H9 (cell line): ENCODE data around the gene METTL16. TPM values are rescaled to one million over a fixed set of nuclear protein-coding genes. Genes with fewer than 3 reads are reported as not detected.

Experiments used
- DNase-seq: peaks from one replicate; pipeline ENCODE4 v3.0.0-alpha.2; 2017
- H2AFZ ChIP-seq: one replicate; pipeline ENCODE4 v1.6.1; 2013; ENCODE audit warnings: mild to moderate bottlenecking, low read length, control low read depth, moderate library complexity
- H2AK5ac ChIP-seq: 2 replicates; pipeline ENCODE4 v1.6.1; 2013; ENCODE audit warnings: low read length, control low read depth, mixed read lengths; ENCODE audit not compliant: insufficient read length
- H2BK120ac ChIP-seq: one replicate; pipeline ENCODE4 v1.6.1; 2013; ENCODE audit warnings: low read depth, mild to moderate bottlenecking, low read length, control low read depth, inconsistent platforms; ENCODE audit not compliant: poor library complexity, severe bottlenecking
- H2BK12ac ChIP-seq: 2 replicates; pipeline ENCODE4 v1.6.1; 2013; ENCODE audit warnings: low read length, control low read depth, mixed read lengths, low read depth; ENCODE audit not compliant: insufficient read length
- H2BK15ac ChIP-seq: 2 replicates; pipeline ENCODE4 v1.6.1; 2013; ENCODE audit warnings: low read depth, low read length, control low read depth
- H2BK20ac ChIP-seq: one replicate; pipeline ENCODE4 v1.6.1; 2013; ENCODE audit warnings: low read depth, mild to moderate bottlenecking, low read length, control low read depth, inconsistent platforms; ENCODE audit not compliant: poor library complexity, severe bottlenecking
- H2BK5ac ChIP-seq: 2 replicates; pipeline ENCODE4 v1.6.1; 2013; ENCODE audit warnings: low read length, control low read depth, mixed read lengths; ENCODE audit not compliant: insufficient read length
- H3K14ac ChIP-seq: 2 replicates; pipeline ENCODE4 v1.6.1; 2013; ENCODE audit warnings: low read length, control low read depth; ENCODE audit not compliant: insufficient read depth
- H3K18ac ChIP-seq: 2 replicates; pipeline ENCODE4 v1.6.1; 2013; ENCODE audit warnings: low read depth, mild to moderate bottlenecking, mixed read lengths, low read length, control low read depth; ENCODE audit not compliant: insufficient read length
- H3K23ac ChIP-seq: 2 replicates; pipeline ENCODE4 v1.6.1; 2013; ENCODE audit warnings: low read length, control low read depth, mixed read lengths, low read depth; ENCODE audit not compliant: insufficient read length
- H3K23me2 ChIP-seq: 2 replicates; pipeline ENCODE4 v1.6.1; 2013; ENCODE audit warnings: low read depth, mild to moderate bottlenecking, mixed read lengths, low read length, control low read depth; ENCODE audit not compliant: insufficient read length, poor library complexity, severe bottlenecking
- H3K27ac ChIP-seq: 2 replicates; pipeline ENCODE4 v1.5.1; 2013; ENCODE audit warnings: low read length, control low read depth, mixed read lengths, low read depth; ENCODE audit not compliant: insufficient read length
- H3K27me3 ChIP-seq: 2 replicates; pipeline ENCODE4 v1.6.1; 2013; ENCODE audit warnings: low read length, control low read depth, inconsistent platforms; ENCODE audit not compliant: insufficient read depth
- H3K4ac ChIP-seq: 2 replicates; pipeline ENCODE4 v1.6.1; 2013; ENCODE audit warnings: low read depth, mild to moderate bottlenecking, control low read depth, inconsistent platforms, low read length, moderate library complexity
- H3K4me1 ChIP-seq: 2 replicates; pipeline ENCODE4 v1.6.1; 2013; ENCODE audit warnings: low read length, control low read depth, inconsistent platforms; ENCODE audit not compliant: insufficient read depth
- H3K4me2 ChIP-seq: 2 replicates; pipeline ENCODE4 v1.6.1; 2013; ENCODE audit warnings: low read length, control low read depth, mixed read lengths; ENCODE audit not compliant: insufficient read length, insufficient read depth
- H3K56ac ChIP-seq: 2 replicates; pipeline ENCODE4 v1.6.1; 2013; ENCODE audit warnings: low read depth, mild to moderate bottlenecking, mixed read lengths, low read length, control low read depth; ENCODE audit not compliant: insufficient read length
- H3K79me1 ChIP-seq: 2 replicates; pipeline ENCODE4 v1.6.1; 2013; ENCODE audit warnings: low read depth, mild to moderate bottlenecking, moderate library complexity, low read length, control low read depth, inconsistent platforms; ENCODE audit not compliant: insufficient read depth, poor library complexity, severe bottlenecking
- H3K79me2 ChIP-seq: 2 replicates; pipeline ENCODE4 v1.6.1; 2013; ENCODE audit warnings: low read length, control low read depth, inconsistent platforms; ENCODE audit not compliant: insufficient read depth
- H3K9ac ChIP-seq: 2 replicates; pipeline ENCODE4 v1.6.1; 2013; ENCODE audit warnings: low read length, control low read depth, mixed read lengths; ENCODE audit not compliant: insufficient read length; ENCODE audit errors: extremely low read depth
- H3K9me3 ChIP-seq: one replicate; pipeline ENCODE4 v1.6.1; 2013; ENCODE audit warnings: low read depth, low read length, inconsistent platforms; ENCODE audit not compliant: control insufficient read depth
- H3T11ph ChIP-seq: one replicate; pipeline ENCODE4 v1.6.1; 2013; ENCODE audit warnings: mild to moderate bottlenecking, low read length, control low read depth, inconsistent platforms
- H4K20me1 ChIP-seq: one replicate; pipeline ENCODE4 v1.6.1; 2013; ENCODE audit not compliant: control insufficient read depth, insufficient read length, insufficient read depth
- H4K5ac ChIP-seq: 2 replicates; pipeline ENCODE4 v1.6.1; 2013; ENCODE audit warnings: low read depth, mild to moderate bottlenecking, mixed read lengths, low read length, control low read depth; ENCODE audit not compliant: insufficient read length
- H4K8ac ChIP-seq: replicated peaks from 2 replicates; pipeline ENCODE4 v1.6.1; 2013; ENCODE audit warnings: low read length, control low read depth, mixed read lengths, low read depth; ENCODE audit not compliant: insufficient read length
- H4K91ac ChIP-seq: 2 replicates; pipeline ENCODE4 v1.6.1; 2013; ENCODE audit warnings: low read depth, mild to moderate bottlenecking, moderate library complexity, mixed read lengths, low read length, control low read depth; ENCODE audit not compliant: insufficient read length
- H3K27ac Mint-ChIP-seq, 3 experiments: 2 replicates in 2 of 3; 3 replicates in 1 of 3; pipeline ENCODE4 v1.8.0; 2020 to 2021; ENCODE audit warnings: mixed read lengths in 3 of 3, mild to moderate bottlenecking in 1 of 3, moderate library complexity in 1 of 3
- H3K27me3 Mint-ChIP-seq: 2 replicates; pipeline ENCODE4 v1.8.0; 2021; ENCODE audit warnings: low read depth, mild to moderate bottlenecking, moderate library complexity, mixed read lengths
- H3K36me3 Mint-ChIP-seq, 3 experiments: 2 replicates in 2 of 3; 3 replicates in 1 of 3; pipeline ENCODE4 v1.8.0; 2020 to 2021; ENCODE audit warnings: low read depth in 3 of 3, mixed read lengths in 3 of 3; ENCODE audit not compliant: insufficient read depth in 1 of 3
- H3K4me1 Mint-ChIP-seq, 2 experiments: 2 replicates each; pipeline ENCODE4 v1.8.0; 2020; ENCODE audit warnings: mixed read lengths in 2 of 2
- H3K4me3 Mint-ChIP-seq, 2 experiments: 2 replicates in 1 of 2; 3 replicates in 1 of 2; pipeline ENCODE4 v1.8.0; 2020 to 2021; ENCODE audit warnings: mild to moderate bottlenecking in 2 of 2, mixed read lengths in 2 of 2, moderate library complexity in 1 of 2
- H3K9me3 Mint-ChIP-seq, 2 experiments: 2 replicates in 1 of 2; 3 replicates in 1 of 2; pipeline ENCODE4 v1.8.0; 2020; ENCODE audit warnings: mild to moderate bottlenecking in 2 of 2, mixed read lengths in 2 of 2, moderate library complexity in 1 of 2
- CTCF ChIP-seq: fragments of 200-600 bp; sonication (generic); conservative IDR thresholded peaks from 3 replicates; pipeline ENCODE4 v1.8.0; 2021; ENCODE audit warnings: antibody characterized with exemption, mild to moderate bottlenecking
- WGBS: extraction: QIAGEN DNeasy Blood & Tissue Kit; methylation state at CpG from one replicate; pipeline ENCODE4 v1.1.7; 2013; ENCODE audit warnings: missing lambda C conversion rate, low lambda C conversion rate, mixed read lengths; ENCODE audit not compliant: insufficient read length; ENCODE audit errors: extremely low coverage; 5-methylcytosine and 5-hydroxymethylcytosine counted together
- total RNA-seq: library from RNA; stranded (reverse); gene quantifications from 2 replicates; pipeline ENCODE4 v1.2.1, GENCODE V29; 2021

Gene METTL16
- total RNA-seq, 1 experiment from 2014 or later = 55.4 TPM

- peaks cover 3 to 37% (median 30%) of the 10 kb centered on the region in 3 experiments; a peak in 6 of 7 replicates for H3K36me3 Mint-ChIP-seq
- no peak overlapping the region for H4K5ac ChIP-seq
- no peak overlapping the region for H3K4me3 Mint-ChIP-seq
- H2BK15ac ChIP-seq = no peak overlapping the region
- H3K27me3 ChIP-seq = no peaks in the 10 kb centered on the region
- H3K14ac ChIP-seq = no peak overlapping the region
- no peaks in the 10 kb centered on the region for H3K9me3 Mint-ChIP-seq
- H2BK12ac ChIP-seq = no peak overlapping the region
- no peak overlapping the region for H2AK5ac ChIP-seq
- no peak overlapping the region for H4K8ac ChIP-seq
- no peak for DNase-seq
- no peaks in the 10 kb centered on the region for H3K79me2 ChIP-seq
- no peak overlapping the region for H3T11ph ChIP-seq
- H2BK20ac ChIP-seq = no peak overlapping the region
- H4K91ac ChIP-seq = no peak overlapping the region
- WGBS = no CpG with 5 or more reads among the region's 19 CpGs
- no peaks in the 10 kb centered on the region for H3K27me3 Mint-ChIP-seq
- no peak overlapping the region for H3K27ac Mint-ChIP-seq
- no peak overlapping the region for H3K56ac ChIP-seq
- peaks cover under 1 to 6% of the 10 kb centered on the region in 2 experiments; a peak in 2 of 4 replicates for H3K4me1 Mint-ChIP-seq
- H2BK120ac ChIP-seq = no peak overlapping the region
- H3K4ac ChIP-seq = no peak overlapping the region
- TF ChIP-seq CTCF = no peak
- H3K23ac ChIP-seq = no peak overlapping the region
- no peaks in the 10 kb centered on the region for H3K79me1 ChIP-seq
- H3K9ac ChIP-seq = no peak overlapping the region
- H2AFZ ChIP-seq = no peak overlapping the region
- H3K27ac ChIP-seq = no peak overlapping the region
- no peaks in the 10 kb centered on the region for H3K23me2 ChIP-seq
- H2BK5ac ChIP-seq = no peak overlapping the region
- no peaks in the 10 kb centered on the region for H4K20me1 ChIP-seq
- no peak overlapping the region for H3K4me2 ChIP-seq
- no peak overlapping the region for H3K18ac ChIP-seq
- no peaks in the 10 kb centered on the region for H3K4me1 ChIP-seq
- no peaks in the 10 kb centered on the region for H3K9me3 ChIP-seq
These were observed 136.3 kb downstream of the METTL16 start for GRCh38 chr17:2375406-2375805.
